CD4-positive, alpha-beta T cell (primary cell): ENCODE results near the gene LRRC75B. TPM values are rescaled to one million over a fixed set of nuclear protein-coding genes. Genes with fewer than 3 reads are reported as not detected.
"Not testable (repeated sequence)": the region's sequence is repeated elsewhere in the genome, so short reads cannot be mapped to it uniquely, and the experiment has no call there.

ENCODE experiments used
- ATAC-seq: fragments of 200-7000 bp; cut with Tn5 transposase; one replicate; pipeline ENCODE4 v1.10.0; 2022; ENCODE audit warnings: mild to moderate bottlenecking; ENCODE audit not compliant: poor library complexity
- CTCF ChIA-PET: fragments of 350-600 bp; sonication (Branson Sonifier 250); formaldehyde crosslinking; loops from one replicate; lab custom pipeline; 2021; ENCODE audit warnings: antibody characterized with exemption, inconsistent platforms; lab: Charles Lee
- POLR2A ChIA-PET: fragments of 350-600 bp; sonication (Branson Sonifier 250); formaldehyde crosslinking; loops from one replicate; lab custom pipeline; 2021; ENCODE audit warnings: antibody characterized with exemption, inconsistent platforms; lab: Charles Lee
- DNase-seq, 14 experiments: peaks; one replicate each; pipeline ENCODE4 v3.0.0-alpha.2; 2013 to 2020; ENCODE audit warnings: mixed read lengths in 2 of 14
- H3K27ac ChIP-seq, 2 donors: one replicate each; pipeline versions ENCODE4 v1.5.1 to v1.7.0; 2013; ENCODE audit warnings: low read length in 2 of 2, low read depth in 1 of 2, mild to moderate bottlenecking in 1 of 2
- H3K27me3 ChIP-seq, 2 experiments: 1 replicate in 1 of 2; 2 replicates in 1 of 2; pipeline versions ENCODE4 v1.6.1 to v1.7.0; 2013; ENCODE audit warnings: low read length in 2 of 2, control low read depth in 1 of 2, mild to moderate bottlenecking in 1 of 2, moderate library complexity in 1 of 2; ENCODE audit not compliant: insufficient read depth in 2 of 2, control insufficient read depth in 1 of 2
- H3K36me3 ChIP-seq: one replicate; pipeline ENCODE4 v1.6.1; 2013; ENCODE audit warnings: low read length, control low read depth; ENCODE audit not compliant: insufficient read depth
- H3K4me1 ChIP-seq: one replicate; pipeline ENCODE4 v1.6.1; 2013; ENCODE audit warnings: low read length, control low read depth; ENCODE audit not compliant: insufficient read depth
- H3K4me3 ChIP-seq: one replicate; pipeline ENCODE4 v1.5.1; 2013; ENCODE audit warnings: mild to moderate bottlenecking, low read length, moderate library complexity
- H3K9me3 ChIP-seq, 2 experiments: 1 replicate in 1 of 2; 2 replicates in 1 of 2; pipeline versions ENCODE4 v1.6.1 to v1.7.0; 2013; ENCODE audit warnings: low read length in 2 of 2, mild to moderate bottlenecking in 2 of 2, control low read depth in 1 of 2, moderate library complexity in 1 of 2; ENCODE audit not compliant: control insufficient read depth in 1 of 2, insufficient read depth in 1 of 2
- H3K27ac Mint-ChIP-seq: one replicate; pipeline ENCODE4 v1.8.0; 2020; ENCODE audit warnings: mixed read lengths
- H3K27me3 Mint-ChIP-seq: one replicate; pipeline ENCODE4 v1.8.0; 2021; ENCODE audit warnings: mixed read lengths
- H3K36me3 Mint-ChIP-seq: one replicate; pipeline ENCODE4 v1.8.0; 2021; ENCODE audit warnings: low read depth, mixed read lengths
- H3K4me1 Mint-ChIP-seq: one replicate; pipeline ENCODE4 v1.8.0; 2021; ENCODE audit warnings: low read depth, mixed read lengths
- H3K4me3 Mint-ChIP-seq: one replicate; pipeline ENCODE4 v1.8.0; 2020; ENCODE audit warnings: mild to moderate bottlenecking, mixed read lengths
- H3K9me3 Mint-ChIP-seq: one replicate; pipeline ENCODE4 v1.8.0; 2020; ENCODE audit warnings: mixed read lengths
- intact Hi-C, 2 experiments: fragments of 100-400 bp; cut with DNase I in 1 of 2; cut with micrococcal nuclease in 1 of 2; formaldehyde crosslinking; loops; one replicate each; pipeline versions ENCODE4 v1.15.1 to v1.9.0; 2023 to 2025; cut with DNase I, micrococcal nuclease
- total RNA-seq, 174 experiments: library from RNA in 2 of 174; stranded (reverse) in 2 of 174; gene quantifications; one replicate each; pipeline ENCODE4 v1.2.3 and lab custom pipeline; 2021 to 2026
- TF ChIP-seq, protein P1 (sequence below): fragments of 200-600 bp; IDR thresholded peaks from one replicate; pipeline ENCODE4 v1.8.0; 2022; ENCODE audit warnings: antibody characterized with exemption, mild to moderate bottlenecking

The LRRC75B gene
- total RNA-seq, 2 experiments from 2014 or later, result not detected

DNA sequence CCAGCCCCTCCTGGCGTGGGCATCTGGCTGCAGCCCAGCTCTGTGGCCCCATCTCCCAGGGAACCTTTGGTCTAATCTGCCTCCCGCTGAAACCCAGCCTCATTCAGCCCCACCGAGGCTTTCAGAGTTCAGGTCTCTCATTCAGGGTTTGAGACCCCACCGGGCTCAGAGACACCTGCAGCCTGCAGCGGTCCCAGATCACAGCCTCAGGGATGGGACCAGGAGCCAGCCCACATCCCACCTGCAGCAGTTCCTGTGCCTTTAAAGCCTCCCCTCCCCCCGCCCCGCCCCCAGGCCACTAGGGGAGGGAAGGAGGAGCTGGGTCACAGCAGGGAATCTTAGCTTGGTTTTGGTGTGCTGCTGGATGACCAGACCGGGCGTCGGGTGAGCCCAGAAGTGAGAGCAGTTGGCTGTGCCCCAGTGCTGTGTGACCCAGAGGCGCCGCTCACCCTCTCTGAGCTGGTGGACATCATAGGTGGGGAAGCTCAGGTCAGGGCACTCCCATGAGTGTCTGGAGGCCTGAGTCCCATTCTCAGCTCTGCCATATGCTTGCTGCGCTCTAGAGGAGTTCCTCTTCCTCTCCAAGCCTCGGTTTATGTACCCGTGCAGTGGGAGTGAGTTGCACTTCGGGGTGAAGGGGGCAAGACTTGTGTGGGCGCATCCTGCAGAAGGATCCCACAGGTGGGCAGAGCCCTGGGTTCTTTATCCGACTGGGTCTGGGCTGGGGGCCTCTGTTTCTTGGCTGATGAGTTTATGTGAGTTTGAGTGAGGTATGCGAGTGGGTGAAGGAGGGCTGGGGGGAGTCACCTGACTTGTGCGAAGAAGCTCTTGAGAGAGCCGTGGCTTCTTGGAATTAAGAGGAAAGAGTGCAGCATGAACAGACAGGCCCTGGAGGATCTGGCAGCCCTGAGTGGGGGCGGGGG is 10.2 kb upstream of the LRRC75B start, which contains the start of gene GGT1:
GGT1 (plus strand) TSS at position 347 of the 923 bp plus-strand sequence. CDS start 7,889 bp downstream, outside the sequence.
- H3K27ac ChIP-seq, H3K27me3 Mint-ChIP-seq, ATAC-seq, H3K36me3 Mint-ChIP-seq, H3K9me3 ChIP-seq, POLR2A ChIA-PET, CTCF ChIA-PET, DNase-seq, H3K27me3 ChIP-seq, intact Hi-C loops, H3K36me3 ChIP-seq, H3K9me3 Mint-ChIP-seq, H3K4me3 ChIP-seq: not testable (repeated sequence)
- peaks cover 23% of the 10 kb centered on the region for H3K4me1 ChIP-seq
- Mint-ChIP-seq H3K4me3 (peak within 1 kb of the TSS; percentile 75), H3K27ac (peak within 1 kb of the TSS; percentile 70), H3K4me1 (peaks cover 22% of the 10 kb centered on the region)

DNA sequence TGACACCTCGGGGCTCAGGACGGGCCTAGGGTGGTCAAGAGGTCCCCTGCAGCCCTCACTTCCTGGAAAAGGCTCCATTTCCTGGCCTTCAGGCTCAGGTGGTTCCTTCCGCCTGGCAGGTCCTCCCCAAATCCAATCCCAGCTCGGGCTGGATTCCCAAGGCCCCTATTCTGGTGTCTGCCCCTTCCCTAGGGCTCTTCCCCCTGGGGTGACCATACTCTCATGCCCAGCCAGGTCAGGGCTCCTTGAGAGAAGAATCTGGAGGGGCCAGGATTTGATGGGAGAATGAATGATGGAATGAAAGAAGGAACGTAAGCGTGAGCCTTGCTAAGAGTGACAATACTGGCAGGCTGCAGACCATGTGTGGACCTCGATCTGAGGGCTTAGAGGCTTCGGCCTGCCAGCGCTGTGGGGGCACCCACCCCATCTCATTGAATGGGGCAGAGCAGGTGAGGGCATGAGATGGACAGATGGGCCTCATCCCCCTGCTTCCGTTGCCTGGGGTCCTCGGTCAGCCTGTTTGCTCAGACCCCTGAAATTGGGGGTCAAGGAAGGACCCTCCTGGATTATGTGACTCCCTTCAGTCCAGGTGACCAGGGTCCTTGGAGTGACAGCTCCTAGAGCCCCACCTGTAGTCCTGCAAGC is 9.4 kb upstream of the LRRC75B start:
- H3K9me3 ChIP-seq, H3K4me3 ChIP-seq, H3K27me3 ChIP-seq, POLR2A ChIA-PET, H3K36me3 ChIP-seq, H3K27ac ChIP-seq, H3K36me3 Mint-ChIP-seq, intact Hi-C loops, H3K27ac Mint-ChIP-seq, H3K9me3 Mint-ChIP-seq, H3K27me3 Mint-ChIP-seq, CTCF ChIA-PET, H3K4me3 Mint-ChIP-seq, ATAC-seq: not testable (repeated sequence)
- peaks cover 18% of the 10 kb centered on the region for H3K4me1 Mint-ChIP-seq
- peak in 1 of 14 experiments; percentile 6 for DNase-seq
- peaks cover 15% of the 10 kb centered on the region for H3K4me1 ChIP-seq

GRCh38 chr22:24601217-24602104 is 8.6 kb upstream of the LRRC75B start:
- no peaks in the 10 kb centered on the region for H3K27me3 ChIP-seq
- Mint-ChIP-seq H3K27ac (no peak overlapping the region), H3K27me3 (no peaks in the 10 kb centered on the region), H3K36me3 (no peaks in the 10 kb centered on the region), H3K4me3 (no peak overlapping the region), H3K9me3 (no peaks in the 10 kb centered on the region), H3K4me1 (peaks cover 18% of the 10 kb centered on the region)
- DNase-seq (peak in 3 of 14 experiments; percentile 11 to 29 (median 25)), ATAC-seq (no peak)
- H3K36me3 ChIP-seq, result no peaks in the 10 kb centered on the region
- TF ChIP-seq, protein P1, sequence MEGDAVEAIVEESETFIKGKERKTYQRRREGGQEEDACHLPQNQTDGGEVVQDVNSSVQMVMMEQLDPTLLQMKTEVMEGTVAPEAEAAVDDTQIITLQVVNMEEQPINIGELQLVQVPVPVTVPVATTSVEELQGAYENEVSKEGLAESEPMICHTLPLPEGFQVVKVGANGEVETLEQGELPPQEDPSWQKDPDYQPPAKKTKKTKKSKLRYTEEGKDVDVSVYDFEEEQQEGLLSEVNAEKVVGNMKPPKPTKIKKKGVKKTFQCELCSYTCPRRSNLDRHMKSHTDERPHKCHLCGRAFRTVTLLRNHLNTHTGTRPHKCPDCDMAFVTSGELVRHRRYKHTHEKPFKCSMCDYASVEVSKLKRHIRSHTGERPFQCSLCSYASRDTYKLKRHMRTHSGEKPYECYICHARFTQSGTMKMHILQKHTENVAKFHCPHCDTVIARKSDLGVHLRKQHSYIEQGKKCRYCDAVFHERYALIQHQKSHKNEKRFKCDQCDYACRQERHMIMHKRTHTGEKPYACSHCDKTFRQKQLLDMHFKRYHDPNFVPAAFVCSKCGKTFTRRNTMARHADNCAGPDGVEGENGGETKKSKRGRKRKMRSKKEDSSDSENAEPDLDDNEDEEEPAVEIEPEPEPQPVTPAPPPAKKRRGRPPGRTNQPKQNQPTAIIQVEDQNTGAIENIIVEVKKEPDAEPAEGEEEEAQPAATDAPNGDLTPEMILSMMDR, result no peak
- POLR2A ChIA-PET, result no interaction called here
- no peak overlapping the region for H3K27ac ChIP-seq
- no peaks in the 10 kb centered on the region for H3K9me3 ChIP-seq
- H3K4me3 ChIP-seq, result no peak overlapping the region
- H3K4me1 ChIP-seq, result peaks cover 14% of the 10 kb centered on the region
- intact Hi-C loops, result no loop called here
- CTCF ChIA-PET, result no interaction called here

- POLR2A ChIA-PET, result not testable (repeated sequence)
Measured at GRCh38 chr22:24599958-24600715, 7.3 kb upstream of the LRRC75B start.

More at GRCh38 chr22:24599958-24600715, 7.3 kb upstream of the LRRC75B start:
- H3K27ac ChIP-seq, ATAC-seq, H3K9me3 Mint-ChIP-seq, H3K4me3 ChIP-seq, H3K27me3 Mint-ChIP-seq, H3K4me3 Mint-ChIP-seq, H3K27me3 ChIP-seq, DNase-seq, H3K36me3 Mint-ChIP-seq, CTCF ChIA-PET, H3K36me3 ChIP-seq, intact Hi-C loops, H3K27ac Mint-ChIP-seq, H3K9me3 ChIP-seq: not testable (repeated sequence)
- H3K4me1 ChIP-seq, result peaks cover 14% of the 10 kb centered on the region
- H3K4me1 Mint-ChIP-seq, result peaks cover 18% of the 10 kb centered on the region
